Osteocyte (in vitro differentiated cells): ENCODE data around the gene SLC25A13. TPM values are rescaled to one million over a fixed set of nuclear protein-coding genes. Genes with fewer than 3 reads are reported as not detected.

Experiments used
- DNase-seq: peaks from one replicate; pipeline ENCODE4 v3.0.0; 2021; ENCODE audit warnings: mixed read lengths; ENCODE audit not compliant: unreplicated experiment; ENCODE audit errors: extremely low spot score
- H3K27ac Mint-ChIP-seq: one replicate; pipeline ENCODE4 v1.8.0; 2021; ENCODE audit warnings: mild to moderate bottlenecking, mixed read lengths; ENCODE audit not compliant: unreplicated experiment
- H3K27me3 Mint-ChIP-seq: one replicate; pipeline ENCODE4 v1.8.0; 2021; ENCODE audit warnings: mixed read lengths; ENCODE audit not compliant: unreplicated experiment
- H3K36me3 Mint-ChIP-seq: one replicate; pipeline ENCODE4 v1.8.0; 2021; ENCODE audit warnings: mixed read lengths; ENCODE audit not compliant: unreplicated experiment
- H3K4me1 Mint-ChIP-seq: one replicate; pipeline ENCODE4 v1.8.0; 2021; ENCODE audit warnings: mixed read lengths; ENCODE audit not compliant: unreplicated experiment
- H3K4me3 Mint-ChIP-seq: one replicate; pipeline ENCODE4 v1.8.0; 2021; ENCODE audit warnings: mild to moderate bottlenecking, moderate library complexity, mixed read lengths; ENCODE audit not compliant: unreplicated experiment
- H3K9me3 Mint-ChIP-seq: one replicate; pipeline ENCODE4 v1.8.0; 2021; ENCODE audit warnings: mixed read lengths; ENCODE audit not compliant: unreplicated experiment
- total RNA-seq: library from RNA; stranded (reverse); gene quantifications from 2 replicates; pipeline ENCODE4 v1.2.1, GENCODE V29; 2021
- TF ChIP-seq, protein P1 (sequence below): fragments of 200-600 bp; sonication (generic); IDR thresholded peaks from 2 replicates; pipeline ENCODE4 v1.5.0; 2021; ENCODE audit warnings: antibody characterized with exemption, mild to moderate bottlenecking, moderate library complexity

The SLC25A13 gene
- total RNA-seq, 1 donor from 2014 or later: 29.3 TPM

DNA sequence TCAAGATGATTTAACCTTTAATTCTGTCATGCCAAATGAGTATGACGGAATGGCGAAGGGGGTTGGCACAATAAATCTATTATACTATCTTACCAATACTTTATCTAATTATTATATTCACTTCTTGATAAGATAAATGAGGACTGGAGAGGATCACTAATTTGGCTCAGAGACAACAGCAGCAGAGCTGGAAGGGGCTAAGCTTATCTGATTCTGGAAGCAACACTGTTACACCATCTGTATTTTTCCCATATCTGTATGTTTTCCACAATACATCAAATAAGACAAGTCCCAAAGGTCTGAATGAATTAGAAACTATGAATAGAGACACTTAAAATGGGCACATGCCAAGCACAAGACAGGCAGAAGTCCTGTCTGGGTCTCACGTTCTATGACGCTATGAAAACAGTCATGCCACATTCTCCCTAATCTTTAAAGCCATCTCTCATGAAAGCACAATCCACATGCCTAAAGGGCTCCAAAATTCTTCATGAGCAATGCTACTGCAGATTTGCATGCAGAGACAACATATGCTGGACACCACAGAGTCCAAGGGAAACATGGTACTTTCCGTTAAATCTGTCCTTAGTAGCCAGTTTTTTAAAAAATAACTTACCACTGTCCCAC is 88.3 kb downstream of the SLC25A13 start:
- Mint-ChIP-seq H3K9me3 (no peaks in the 10 kb centered on the region), H3K4me1 (peaks cover 33% of the 10 kb centered on the region), H3K36me3 (peaks cover 24% of the 10 kb centered on the region), H3K27ac (no peak overlapping the region), H3K4me3 (no peak overlapping the region), H3K27me3 (no peaks in the 10 kb centered on the region)
- DNase-seq: no peak
- TF ChIP-seq, protein P1, sequence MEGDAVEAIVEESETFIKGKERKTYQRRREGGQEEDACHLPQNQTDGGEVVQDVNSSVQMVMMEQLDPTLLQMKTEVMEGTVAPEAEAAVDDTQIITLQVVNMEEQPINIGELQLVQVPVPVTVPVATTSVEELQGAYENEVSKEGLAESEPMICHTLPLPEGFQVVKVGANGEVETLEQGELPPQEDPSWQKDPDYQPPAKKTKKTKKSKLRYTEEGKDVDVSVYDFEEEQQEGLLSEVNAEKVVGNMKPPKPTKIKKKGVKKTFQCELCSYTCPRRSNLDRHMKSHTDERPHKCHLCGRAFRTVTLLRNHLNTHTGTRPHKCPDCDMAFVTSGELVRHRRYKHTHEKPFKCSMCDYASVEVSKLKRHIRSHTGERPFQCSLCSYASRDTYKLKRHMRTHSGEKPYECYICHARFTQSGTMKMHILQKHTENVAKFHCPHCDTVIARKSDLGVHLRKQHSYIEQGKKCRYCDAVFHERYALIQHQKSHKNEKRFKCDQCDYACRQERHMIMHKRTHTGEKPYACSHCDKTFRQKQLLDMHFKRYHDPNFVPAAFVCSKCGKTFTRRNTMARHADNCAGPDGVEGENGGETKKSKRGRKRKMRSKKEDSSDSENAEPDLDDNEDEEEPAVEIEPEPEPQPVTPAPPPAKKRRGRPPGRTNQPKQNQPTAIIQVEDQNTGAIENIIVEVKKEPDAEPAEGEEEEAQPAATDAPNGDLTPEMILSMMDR: no peak

DNA sequence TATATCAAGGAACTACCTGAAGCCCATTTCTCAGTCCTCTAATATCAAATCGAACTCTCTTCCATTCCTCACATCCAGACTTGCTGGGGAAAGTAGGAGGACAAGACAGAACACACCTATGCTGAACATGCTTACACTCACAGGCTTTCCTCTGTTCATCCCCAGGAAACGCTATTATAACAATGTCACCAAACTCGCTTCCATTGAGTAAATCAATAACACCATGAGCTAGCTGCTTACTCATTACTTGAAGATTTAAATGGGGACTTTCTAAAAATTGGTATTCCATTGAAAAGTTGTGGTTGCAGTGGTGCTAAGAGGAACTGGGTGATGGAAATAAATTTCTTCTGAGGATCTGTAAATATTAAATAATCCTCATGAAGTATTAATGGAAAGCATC is 88.8 kb downstream of the SLC25A13 start:
- TF ChIP-seq, protein P1: no peak
- Mint-ChIP-seq H3K4me1 (peaks cover 30% of the 10 kb centered on the region), H3K27me3 (no peaks in the 10 kb centered on the region), H3K27ac (no peak overlapping the region), H3K4me3 (no peak overlapping the region), H3K9me3 (no peaks in the 10 kb centered on the region), H3K36me3 (peaks cover 24% of the 10 kb centered on the region)
- no peak for DNase-seq

DNA sequence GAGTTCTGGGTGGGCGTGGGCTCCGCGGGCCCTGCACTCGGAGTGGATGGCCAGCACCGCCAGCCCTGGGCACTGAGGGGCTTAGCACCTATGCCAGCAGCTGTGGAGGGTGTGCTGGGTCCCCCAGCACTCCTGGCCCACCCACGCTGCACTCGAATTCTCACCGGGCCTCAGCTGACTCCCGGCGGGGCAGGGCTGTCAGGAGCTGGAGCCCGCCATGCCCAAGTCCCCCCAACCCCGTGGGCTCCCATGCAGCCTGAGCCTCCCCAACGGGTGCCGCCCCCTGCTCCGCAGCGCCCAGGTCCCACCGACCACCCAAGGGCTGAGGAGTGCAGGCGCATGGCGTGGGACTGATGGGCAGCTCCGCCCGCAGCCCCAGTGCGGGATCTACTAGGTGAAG is 93.1 kb downstream of the SLC25A13 start:
- H3K9me3 Mint-ChIP-seq: no peaks in the 10 kb centered on the region
- no peak overlapping the region for H3K27ac Mint-ChIP-seq
- H3K4me1 Mint-ChIP-seq: no peaks in the 10 kb centered on the region
- H3K27me3 Mint-ChIP-seq: no peaks in the 10 kb centered on the region
- TF ChIP-seq, protein P1: no peak
- no peak overlapping the region for H3K4me3 Mint-ChIP-seq
- DNase-seq: no peak
- H3K36me3 Mint-ChIP-seq: peaks cover 17% of the 10 kb centered on the region

DNA sequence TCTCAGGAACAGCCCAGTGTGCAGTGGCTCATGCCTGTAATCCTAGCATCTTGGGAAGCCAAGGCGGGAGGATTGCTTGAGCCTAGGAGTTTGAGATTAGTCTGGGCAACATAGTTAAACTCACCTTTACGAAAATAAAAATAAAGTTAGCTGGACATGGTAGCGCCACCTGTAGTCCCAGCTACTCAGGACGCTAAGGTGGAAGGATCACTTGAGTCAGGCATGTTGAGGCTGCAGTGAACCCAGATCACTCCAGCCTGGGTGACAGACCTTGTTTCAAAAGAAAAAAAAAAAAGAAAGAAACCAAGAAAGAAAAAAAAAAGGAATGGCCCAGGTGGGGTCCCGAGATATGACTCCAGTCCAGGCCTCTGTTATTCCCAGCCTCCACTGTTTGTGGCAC is 96.6 kb downstream of the SLC25A13 start:
- H3K4me3 Mint-ChIP-seq: no peak overlapping the region
- TF ChIP-seq, protein P1: no peak
- peaks cover 11% of the 10 kb centered on the region for H3K36me3 Mint-ChIP-seq
- no peak overlapping the region for H3K27ac Mint-ChIP-seq
- DNase-seq: no peak
- H3K27me3 Mint-ChIP-seq: no peaks in the 10 kb centered on the region
- no peaks in the 10 kb centered on the region for H3K9me3 Mint-ChIP-seq
- no peaks in the 10 kb centered on the region for H3K4me1 Mint-ChIP-seq

DNA sequence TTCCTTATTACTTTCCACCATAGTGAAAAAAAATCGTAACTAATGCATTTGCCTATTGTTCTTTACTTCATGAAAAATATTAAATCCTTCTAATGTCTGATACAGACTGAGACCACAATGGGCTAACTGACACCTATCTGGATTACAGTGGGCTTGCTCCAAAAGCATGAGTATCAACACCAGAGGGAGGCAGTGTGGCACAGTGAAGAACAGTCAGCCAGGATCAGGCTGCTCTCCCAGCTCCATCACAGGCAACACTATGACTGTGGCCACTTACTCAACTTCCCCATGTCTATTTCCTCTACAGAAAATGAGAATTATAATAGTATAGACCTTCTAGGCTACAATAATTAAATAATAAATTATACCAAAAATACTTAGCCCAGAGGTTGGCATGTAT is 97.2 kb downstream of the SLC25A13 start:
- H3K36me3 Mint-ChIP-seq: peaks cover 8% of the 10 kb centered on the region
- no peak for DNase-seq
- no peaks in the 10 kb centered on the region for H3K9me3 Mint-ChIP-seq
- H3K27me3 Mint-ChIP-seq: no peaks in the 10 kb centered on the region
- peaks cover 1% of the 10 kb centered on the region for H3K4me1 Mint-ChIP-seq
- TF ChIP-seq, protein P1: no peak
- no peak overlapping the region for H3K27ac Mint-ChIP-seq
- no peak overlapping the region for H3K4me3 Mint-ChIP-seq
